ENCODE data around the gene MET. TPM values are rescaled to one million over a fixed set of nuclear protein-coding genes. Genes with fewer than 3 reads are reported as not detected.

MET gene
- total and polyA plus RNA-seq, 4 donors = 10.2 to 41.9 (median 25.4) TPM

- Histone ChIP-seq H3K9me3 (ENCODE audit: control insufficient read depth in 4 of 4, low read length in 3 of 4) (no peaks in the 10 kb centered on the region), H3K27ac (ENCODE audit: low read depth in 1 of 2, low read length in 2 of 2) (no peak overlapping the region), H3K36me3 (ENCODE audit: control insufficient read depth in 4 of 4, insufficient read depth in 3 of 4, low read depth in 1 of 4, low read length in 3 of 4) (no peaks in the 10 kb centered on the region), H3K9ac (ENCODE audit: low read depth in 1 of 2, low read length in 2 of 2) (no peak overlapping the region), H3K4me3 (ENCODE audit: low read depth in 1 of 3, low read length in 3 of 3) (no peak overlapping the region), H3K4me1 (ENCODE audit: control insufficient read depth in 4 of 4, insufficient read depth in 4 of 4, low read length in 3 of 4) (peaks cover 1 to 12% (median 11%) of the 10 kb centered on the region in 4 donors), H3K27me3 (ENCODE audit: control insufficient read depth in 4 of 4, insufficient read depth in 4 of 4, low read length in 3 of 4) (no peaks in the 10 kb centered on the region)
- no peak for DNase-seq (ENCODE audit: low spot score)
- TF ChIP-seq NR2F2 (IDR thresholded peaks at IDR 0.05) (no peak), CTCF (IDR thresholded peaks at IDR 0.05; ENCODE audit: low read depth, low read length, missing input control) (no peak), RXRA (IDR thresholded peaks at IDR 0.05) (no peak), GABPA (IDR thresholded peaks at IDR 0.05 in 1 of 2, conservative IDR thresholded peaks at IDR 0.05 in 1 of 2) (no peak), EGR1 (IDR thresholded peaks at IDR 0.05; ENCODE audit: low read depth in 2 of 2) (no peak), FOXA2 (IDR thresholded peaks at IDR 0.05) (no peak), HNF4G (IDR thresholded peaks at IDR 0.05) (no peak), SP1 (IDR thresholded peaks at IDR 0.05) (no peak), HNF4A (conservative IDR thresholded peaks at IDR 0.05) (no peak), YY1 (IDR thresholded peaks at IDR 0.05) (no peak), FOXA1 (IDR thresholded peaks at IDR 0.05) (no peak), ZBTB33 (IDR thresholded peaks at IDR 0.05) (no peak), RAD21 (IDR thresholded peaks at IDR 0.05) (no peak), JUND (IDR thresholded peaks at IDR 0.05) (no peak), TAF1 (conservative IDR thresholded peaks at IDR 0.05) (no peak)
- TF ChIP-seq, protein P1, sequence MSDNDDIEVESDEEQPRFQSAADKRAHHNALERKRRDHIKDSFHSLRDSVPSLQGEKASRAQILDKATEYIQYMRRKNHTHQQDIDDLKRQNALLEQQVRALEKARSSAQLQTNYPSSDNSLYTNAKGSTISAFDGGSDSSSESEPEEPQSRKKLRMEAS (IDR thresholded peaks at IDR 0.05) = no peak
- TF ChIP-seq, protein P2, sequence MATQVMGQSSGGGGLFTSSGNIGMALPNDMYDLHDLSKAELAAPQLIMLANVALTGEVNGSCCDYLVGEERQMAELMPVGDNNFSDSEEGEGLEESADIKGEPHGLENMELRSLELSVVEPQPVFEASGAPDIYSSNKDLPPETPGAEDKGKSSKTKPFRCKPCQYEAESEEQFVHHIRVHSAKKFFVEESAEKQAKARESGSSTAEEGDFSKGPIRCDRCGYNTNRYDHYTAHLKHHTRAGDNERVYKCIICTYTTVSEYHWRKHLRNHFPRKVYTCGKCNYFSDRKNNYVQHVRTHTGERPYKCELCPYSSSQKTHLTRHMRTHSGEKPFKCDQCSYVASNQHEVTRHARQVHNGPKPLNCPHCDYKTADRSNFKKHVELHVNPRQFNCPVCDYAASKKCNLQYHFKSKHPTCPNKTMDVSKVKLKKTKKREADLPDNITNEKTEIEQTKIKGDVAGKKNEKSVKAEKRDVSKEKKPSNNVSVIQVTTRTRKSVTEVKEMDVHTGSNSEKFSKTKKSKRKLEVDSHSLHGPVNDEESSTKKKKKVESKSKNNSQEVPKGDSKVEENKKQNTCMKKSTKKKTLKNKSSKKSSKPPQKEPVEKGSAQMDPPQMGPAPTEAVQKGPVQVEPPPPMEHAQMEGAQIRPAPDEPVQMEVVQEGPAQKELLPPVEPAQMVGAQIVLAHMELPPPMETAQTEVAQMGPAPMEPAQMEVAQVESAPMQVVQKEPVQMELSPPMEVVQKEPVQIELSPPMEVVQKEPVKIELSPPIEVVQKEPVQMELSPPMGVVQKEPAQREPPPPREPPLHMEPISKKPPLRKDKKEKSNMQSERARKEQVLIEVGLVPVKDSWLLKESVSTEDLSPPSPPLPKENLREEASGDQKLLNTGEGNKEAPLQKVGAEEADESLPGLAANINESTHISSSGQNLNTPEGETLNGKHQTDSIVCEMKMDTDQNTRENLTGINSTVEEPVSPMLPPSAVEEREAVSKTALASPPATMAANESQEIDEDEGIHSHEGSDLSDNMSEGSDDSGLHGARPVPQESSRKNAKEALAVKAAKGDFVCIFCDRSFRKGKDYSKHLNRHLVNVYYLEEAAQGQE (IDR thresholded peaks at IDR 0.05) = no peak
- TF ChIP-seq, protein P3, sequence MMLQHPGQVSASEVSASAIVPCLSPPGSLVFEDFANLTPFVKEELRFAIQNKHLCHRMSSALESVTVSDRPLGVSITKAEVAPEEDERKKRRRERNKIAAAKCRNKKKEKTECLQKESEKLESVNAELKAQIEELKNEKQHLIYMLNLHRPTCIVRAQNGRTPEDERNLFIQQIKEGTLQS (IDR thresholded peaks at IDR 0.05) = no peak
Measured at GRCh38 chr7:116715077-116715476, 43.1 kb downstream of the MET start.
